ENCODE measurements around the gene RUNX1.

RUNX1 gene

DNA sequence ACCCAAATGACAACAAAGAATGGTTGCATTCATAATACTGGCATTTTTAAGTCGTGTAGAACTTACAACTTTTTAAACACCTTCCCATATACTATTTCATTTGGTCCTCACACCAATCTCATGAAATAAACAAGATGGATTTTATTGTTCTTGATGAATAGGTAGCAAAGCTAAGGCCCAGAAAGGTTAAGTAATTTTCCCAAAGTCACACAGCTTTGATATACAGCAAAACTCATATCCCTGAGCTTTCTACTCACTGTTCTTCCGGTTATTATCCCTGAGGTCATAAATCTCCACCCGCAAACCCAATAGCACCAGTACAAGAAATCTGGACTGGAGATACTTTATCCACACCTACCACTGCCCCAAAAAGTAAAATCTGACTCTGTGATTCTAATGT, 186.2 kb downstream of the RUNX1 start:
- Histone ChIP-seq H3K4me3 (ENCODE audit: low read depth in 1 of 2, low read length in 1 of 2) (no peak overlapping the region), H3K27me3 (no peaks in the 10 kb centered on the region), H3K36me3 (peaks cover 48% of the 10 kb centered on the region), H3K27ac (no peak overlapping the region), H3K4me1 (ENCODE audit: control insufficient read depth in 1 of 2, insufficient read depth in 1 of 2, low read depth in 1 of 2, low read length in 1 of 2) (peaks cover 32 to 43% of the 10 kb centered on the region in 2 experiments), H3K9me3 (no peaks in the 10 kb centered on the region)
- TF ChIP-seq, protein P1, sequence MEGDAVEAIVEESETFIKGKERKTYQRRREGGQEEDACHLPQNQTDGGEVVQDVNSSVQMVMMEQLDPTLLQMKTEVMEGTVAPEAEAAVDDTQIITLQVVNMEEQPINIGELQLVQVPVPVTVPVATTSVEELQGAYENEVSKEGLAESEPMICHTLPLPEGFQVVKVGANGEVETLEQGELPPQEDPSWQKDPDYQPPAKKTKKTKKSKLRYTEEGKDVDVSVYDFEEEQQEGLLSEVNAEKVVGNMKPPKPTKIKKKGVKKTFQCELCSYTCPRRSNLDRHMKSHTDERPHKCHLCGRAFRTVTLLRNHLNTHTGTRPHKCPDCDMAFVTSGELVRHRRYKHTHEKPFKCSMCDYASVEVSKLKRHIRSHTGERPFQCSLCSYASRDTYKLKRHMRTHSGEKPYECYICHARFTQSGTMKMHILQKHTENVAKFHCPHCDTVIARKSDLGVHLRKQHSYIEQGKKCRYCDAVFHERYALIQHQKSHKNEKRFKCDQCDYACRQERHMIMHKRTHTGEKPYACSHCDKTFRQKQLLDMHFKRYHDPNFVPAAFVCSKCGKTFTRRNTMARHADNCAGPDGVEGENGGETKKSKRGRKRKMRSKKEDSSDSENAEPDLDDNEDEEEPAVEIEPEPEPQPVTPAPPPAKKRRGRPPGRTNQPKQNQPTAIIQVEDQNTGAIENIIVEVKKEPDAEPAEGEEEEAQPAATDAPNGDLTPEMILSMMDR (IDR thresholded peaks at IDR 0.05): no peak

DNA sequence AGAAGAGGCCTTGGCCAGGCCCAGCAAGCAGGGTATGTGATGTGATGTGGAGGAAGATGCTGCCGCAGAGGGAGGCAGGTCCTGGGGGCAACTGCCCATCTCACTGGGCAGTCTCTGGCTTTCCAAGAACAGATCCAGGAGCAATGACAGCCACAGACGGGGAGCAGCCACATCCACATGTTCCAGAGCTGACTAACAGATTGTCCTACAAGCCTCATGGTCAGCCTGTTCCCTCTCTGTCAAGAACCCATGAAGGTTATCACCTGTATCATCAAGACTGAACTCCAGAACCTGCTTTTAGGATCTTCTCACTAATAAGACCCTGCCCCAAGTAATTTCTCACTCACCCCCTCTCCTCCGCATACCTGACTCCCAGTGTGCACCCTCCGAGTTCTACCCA, 187.8 kb downstream of the RUNX1 start:
- no peaks in the 10 kb centered on the region for H3K9me3 ChIP-seq
- H3K27me3 ChIP-seq: no peaks in the 10 kb centered on the region
- TF ChIP-seq, protein P1 (IDR thresholded peaks at IDR 0.05): no peak
- H3K4me3 ChIP-seq (ENCODE audit: low read depth in 1 of 2, low read length in 1 of 2): no peak overlapping the region
- H3K27ac ChIP-seq: no peak overlapping the region
- H3K4me1 ChIP-seq (ENCODE audit: control insufficient read depth in 1 of 2, insufficient read depth in 1 of 2, low read depth in 1 of 2, low read length in 1 of 2): peaks cover 24 to 26% of the 10 kb centered on the region in 2 experiments
- peaks cover 60% of the 10 kb centered on the region for H3K36me3 ChIP-seq

DNA sequence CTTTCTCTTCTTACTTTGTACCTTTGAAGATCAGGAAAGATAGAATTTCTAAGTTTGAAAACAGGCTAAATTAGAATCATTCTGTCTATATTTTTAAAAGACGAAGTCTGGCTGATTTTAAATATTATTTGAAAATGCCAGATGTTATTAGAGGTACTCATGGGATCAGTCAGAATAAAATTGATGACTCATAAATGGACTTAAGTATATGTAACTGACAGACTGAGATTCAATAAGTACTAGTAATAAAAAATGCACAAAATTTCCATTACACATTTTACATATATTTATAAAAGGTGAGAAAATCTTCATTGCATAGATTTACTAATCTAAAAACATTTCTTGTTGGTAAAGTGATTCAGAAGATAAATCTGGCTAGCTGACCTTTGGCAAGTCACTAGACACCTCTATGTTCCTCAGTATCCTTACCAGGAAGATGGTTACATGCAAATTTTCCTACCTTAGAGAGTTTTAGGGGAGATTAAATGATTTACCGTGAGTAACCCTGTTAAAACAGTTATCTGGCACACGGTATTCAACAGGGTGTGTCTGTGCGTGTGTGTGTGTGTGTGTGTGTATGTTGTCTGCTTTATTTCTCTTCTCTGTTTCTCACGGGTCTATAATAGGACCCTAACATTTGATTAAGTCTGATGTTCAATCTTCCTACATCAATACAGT, 189.0 kb downstream of the RUNX1 start:
- Histone ChIP-seq H3K36me3 (peaks cover 70% of the 10 kb centered on the region), H3K27ac (no peak overlapping the region), H3K9me3 (no peaks in the 10 kb centered on the region), H3K4me1 (ENCODE audit: control insufficient read depth in 1 of 2, insufficient read depth in 1 of 2, low read depth in 1 of 2, low read length in 1 of 2) (peaks cover 12 to 15% of the 10 kb centered on the region in 2 experiments), H3K4me3 (ENCODE audit: low read depth in 1 of 2, low read length in 1 of 2) (no peak overlapping the region), H3K27me3 (no peaks in the 10 kb centered on the region)
- TF ChIP-seq, protein P1 (IDR thresholded peaks at IDR 0.05): no peak

DNA sequence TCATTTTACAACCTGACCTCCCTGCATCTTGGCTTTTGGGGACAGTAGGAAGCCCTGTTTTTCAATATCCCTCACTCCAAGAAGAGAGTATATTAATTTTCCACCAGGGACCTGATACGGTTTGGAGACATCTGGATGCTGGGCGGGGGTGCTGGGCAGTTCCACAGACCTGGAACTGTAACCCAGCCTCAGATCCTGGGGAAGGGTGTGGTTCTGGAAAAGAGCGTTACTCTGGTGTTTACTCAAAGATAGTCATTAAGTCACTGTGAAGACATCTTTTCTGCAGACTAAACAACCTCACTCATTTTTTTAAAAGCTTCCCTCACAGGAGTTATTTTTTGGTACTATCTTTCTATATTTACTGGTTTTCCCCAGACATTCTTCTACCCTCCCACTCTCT, 190.5 kb downstream of the RUNX1 start:
- Histone ChIP-seq H3K36me3 (peaks cover 76% of the 10 kb centered on the region), H3K4me3 (ENCODE audit: low read depth in 1 of 2, low read length in 1 of 2) (no peak overlapping the region), H3K9me3 (no peaks in the 10 kb centered on the region), H3K27ac (no peak overlapping the region), H3K27me3 (no peaks in the 10 kb centered on the region), H3K4me1 (ENCODE audit: control insufficient read depth in 1 of 2, insufficient read depth in 1 of 2, low read depth in 1 of 2, low read length in 1 of 2) (peaks cover 0 to 3% of the 10 kb centered on the region in 2 experiments)
- TF ChIP-seq, protein P1 (IDR thresholded peaks at IDR 0.05): no peak

DNA sequence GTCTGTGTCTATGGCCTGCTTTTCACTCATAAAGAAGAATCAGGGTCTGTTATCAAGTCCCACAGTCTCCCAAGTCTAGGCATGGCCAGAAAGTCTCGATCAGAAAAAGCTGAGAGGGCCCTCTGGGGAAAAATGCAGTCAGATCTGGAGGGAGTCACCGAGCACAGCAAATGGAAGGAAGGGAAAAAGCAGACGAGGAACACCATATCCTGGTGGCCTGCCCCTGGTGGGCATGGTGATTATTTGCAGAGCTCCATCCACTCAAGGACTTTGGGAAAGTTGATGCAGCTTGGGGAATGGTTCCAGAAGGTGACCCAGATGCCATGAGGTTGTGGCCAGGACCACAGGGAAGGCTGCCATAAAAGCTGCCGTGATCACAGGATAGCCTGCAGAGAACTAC, 191.2 kb downstream of the RUNX1 start:
- H3K9me3 ChIP-seq: no peaks in the 10 kb centered on the region
- H3K27me3 ChIP-seq: no peaks in the 10 kb centered on the region
- H3K4me1 ChIP-seq (ENCODE audit: control insufficient read depth in 1 of 2, insufficient read depth in 1 of 2, low read depth in 1 of 2, low read length in 1 of 2): peaks cover 0 to 3% of the 10 kb centered on the region in 2 experiments
- no peak overlapping the region for H3K4me3 ChIP-seq (ENCODE audit: low read depth in 1 of 2, low read length in 1 of 2)
- peaks cover 82% of the 10 kb centered on the region for H3K36me3 ChIP-seq
- TF ChIP-seq, protein P1 (IDR thresholded peaks at IDR 0.05): no peak
- no peak overlapping the region for H3K27ac ChIP-seq
